ENCODE data around the gene MOCS1. TPM values are rescaled to one million over a fixed set of nuclear protein-coding genes. Genes with fewer than 3 reads are reported as not detected.
"Not testable (repeated sequence)": the region's sequence is repeated elsewhere in the genome, so short reads cannot be mapped to it uniquely, and the experiment has no call there.

Gene MOCS1
- 0.27 and 0.39 TPM in 2 replicates for total RNA-seq

DNA sequence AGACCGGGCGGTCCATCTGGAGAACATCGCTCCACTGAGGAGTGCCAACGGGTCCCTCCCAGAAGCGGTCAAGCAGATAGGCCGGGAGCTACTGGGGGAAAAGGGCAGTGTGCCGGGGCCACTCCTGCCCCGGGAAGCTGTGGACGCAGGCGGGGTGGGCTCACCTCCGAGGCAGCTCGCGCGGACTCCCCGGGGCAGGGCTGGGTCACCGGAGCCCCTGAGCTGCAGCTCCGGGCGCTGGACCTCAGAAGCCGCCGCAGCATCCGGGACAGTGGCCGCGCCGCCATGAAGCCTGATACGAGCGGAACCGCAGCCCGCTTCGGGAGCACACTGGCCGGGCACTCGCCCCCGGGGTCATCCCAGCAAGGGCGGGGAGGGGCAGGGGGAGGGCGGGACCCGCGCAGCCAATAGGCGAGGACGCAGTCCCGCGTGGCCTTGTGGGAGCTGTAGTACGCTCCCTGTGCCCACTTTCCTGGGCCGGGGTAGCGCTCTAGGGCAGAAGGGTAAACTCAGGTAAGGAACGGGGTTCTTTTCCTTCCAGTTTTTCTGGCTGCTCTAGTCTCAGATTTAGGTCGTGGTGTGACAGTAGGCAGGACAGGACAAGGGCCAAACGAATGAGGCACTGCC is at the start of gene MOCS1:
Gene MOCS1 (minus strand): TSS at position 332 of the 627 bp plus-strand sequence. CDS start 45 bp downstream, at position 287.
- intact Hi-C loops (cut with micrococcal nuclease), result no loop called here

DNA sequence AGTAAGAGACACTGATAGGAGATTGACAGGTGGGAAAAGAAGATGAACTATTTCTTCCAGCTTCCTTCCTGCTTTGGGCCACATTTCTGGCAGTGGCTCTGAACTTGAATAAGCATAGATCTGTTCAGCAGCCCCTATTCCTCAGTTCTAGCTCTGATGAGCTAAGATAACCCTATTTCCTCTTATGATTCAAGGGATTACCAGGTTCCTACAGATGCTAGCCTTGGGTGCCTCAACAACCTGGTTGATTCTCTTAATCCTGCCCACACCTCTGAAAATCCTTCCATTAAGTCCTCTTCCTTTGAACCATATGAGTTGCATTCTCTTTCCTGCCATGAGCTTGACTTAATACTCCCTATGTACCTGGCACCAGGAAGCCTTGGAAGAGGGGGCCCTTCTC is 49.8 kb upstream of the MOCS1 start:
- intact Hi-C loops (cut with micrococcal nuclease), result loop anchor here (5.0 kb wide), 1 partner anchor 323 kb away; no protein-coding TSS in a partner anchor

DNA sequence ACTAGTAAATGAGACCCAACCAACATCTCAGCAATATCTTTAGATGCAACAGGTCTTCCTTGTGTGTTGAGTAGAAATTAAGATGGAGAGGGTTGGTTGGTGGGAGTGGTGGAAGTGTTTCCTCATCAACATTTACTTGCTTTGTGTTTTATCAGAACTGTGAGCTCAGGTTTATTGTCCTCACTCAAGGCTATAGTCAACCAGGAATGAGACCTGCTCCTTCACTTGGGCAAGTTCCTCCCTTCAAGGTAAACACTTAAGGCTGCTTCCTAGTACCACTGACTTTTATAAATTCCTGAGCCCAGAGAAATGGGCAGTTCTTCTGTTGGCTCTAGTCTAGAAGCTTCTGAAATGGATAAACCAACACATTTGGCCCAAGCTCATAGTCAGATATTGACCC is 48.9 kb upstream of the MOCS1 start:
- intact Hi-C loops (cut with micrococcal nuclease), result loop anchor here (5.0 kb wide), 1 partner anchor 324 kb away; no protein-coding TSS in a partner anchor

DNA sequence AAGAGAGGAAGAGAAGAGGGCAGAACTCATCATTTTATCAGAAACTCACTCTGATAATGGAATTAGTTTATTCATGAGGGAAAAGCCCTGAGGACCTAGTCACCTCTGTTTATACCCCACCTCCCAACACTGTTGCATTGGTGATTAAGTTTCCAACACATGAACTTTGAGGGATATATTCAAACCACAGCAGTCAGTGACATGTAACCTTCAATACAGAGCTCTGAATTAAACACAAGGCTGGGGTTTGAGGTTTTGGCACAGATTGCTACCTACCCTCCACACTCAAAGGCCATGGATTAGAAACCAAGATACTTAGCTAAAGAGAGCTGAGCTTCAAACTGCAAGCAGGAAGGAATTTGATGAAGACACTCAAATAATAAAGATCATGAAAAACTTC is 48.5 kb upstream of the MOCS1 start:
- intact Hi-C loops (cut with micrococcal nuclease), result loop anchor here (5.0 kb wide), 1 partner anchor 325 kb away; no protein-coding TSS in a partner anchor

DNA sequence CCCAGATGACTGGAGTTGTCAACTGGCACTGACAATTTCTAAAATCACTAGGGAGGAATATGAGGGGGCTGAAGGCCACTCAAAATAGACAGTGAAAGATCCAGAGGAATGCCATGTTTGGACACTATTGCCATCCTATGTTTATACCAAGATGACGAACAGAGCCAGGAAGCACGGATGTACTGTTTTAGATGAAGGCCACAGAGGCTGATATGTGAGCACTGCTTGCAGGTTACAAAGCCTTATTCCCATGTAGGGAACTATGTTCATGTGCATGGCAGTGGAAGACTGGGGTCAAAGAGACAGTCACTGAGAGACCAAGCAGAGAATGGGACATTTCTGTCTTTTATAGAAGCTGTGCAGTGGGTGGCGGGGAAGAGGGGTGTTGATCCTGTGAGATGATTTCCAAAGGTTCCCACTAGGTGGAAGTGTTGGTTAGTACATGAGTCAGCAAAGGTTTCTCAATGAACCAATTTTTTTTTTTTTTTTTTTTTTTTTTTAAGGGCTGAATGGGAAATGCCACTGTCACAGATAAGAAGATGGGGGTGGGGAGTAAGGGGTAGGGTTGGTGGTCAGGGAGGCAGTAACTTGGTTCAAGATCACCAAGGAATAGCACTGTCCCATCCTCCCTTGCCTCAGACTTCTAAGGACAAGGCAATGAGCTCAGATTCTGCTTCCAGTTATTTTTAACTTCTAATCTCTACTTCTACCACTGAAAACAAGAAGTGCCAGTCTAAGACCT is 46.7 kb upstream of the MOCS1 start:
- intact Hi-C loops (cut with micrococcal nuclease), result loop anchor here (5.0 kb wide), 1 partner anchor 326 kb away; no protein-coding TSS in a partner anchor

DNA sequence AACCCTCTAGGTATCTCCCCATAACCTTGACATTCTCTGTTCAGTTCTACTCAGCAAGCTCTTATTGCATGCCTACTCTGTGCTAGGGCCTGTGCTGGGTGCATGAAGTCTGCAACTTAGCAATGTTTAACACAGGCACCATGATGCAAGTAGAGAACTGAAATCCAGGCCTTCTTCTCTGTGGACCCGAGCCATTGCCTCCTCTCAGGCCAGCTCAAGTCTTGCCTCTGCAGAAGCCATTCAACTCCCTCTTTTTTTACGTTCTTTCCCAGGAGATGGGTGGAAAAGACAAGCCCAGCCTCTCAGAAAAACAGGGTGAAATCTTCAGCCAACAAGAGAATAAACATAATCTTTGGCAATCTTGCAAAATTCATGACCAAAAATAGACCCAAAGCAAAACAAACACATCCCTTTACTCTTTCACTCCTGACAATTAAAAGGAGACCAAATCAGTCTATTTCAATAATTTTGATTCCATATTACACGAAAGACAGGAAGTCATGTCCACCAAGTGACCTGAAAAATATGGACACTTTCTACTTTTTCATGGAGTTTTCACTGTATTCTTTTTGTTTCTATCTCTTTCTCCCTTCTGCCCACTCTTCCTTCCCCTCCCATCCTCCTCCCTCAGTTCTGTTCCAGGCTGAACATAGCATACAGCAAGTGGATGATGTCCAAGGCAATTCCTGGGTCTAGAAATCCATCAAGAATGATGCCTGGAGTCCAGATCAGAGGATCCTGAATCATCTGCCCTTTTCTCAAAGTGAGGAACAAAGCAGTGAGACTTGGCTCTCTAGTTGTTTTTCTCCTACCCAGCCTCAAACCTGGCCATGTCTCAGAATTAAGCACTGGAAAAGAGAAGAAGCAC is 45.4 kb upstream of the MOCS1 start:
- intact Hi-C loops (cut with micrococcal nuclease), result loop anchor here (5.0 kb wide), 1 partner anchor 328 kb away; no protein-coding TSS in a partner anchor

DNA sequence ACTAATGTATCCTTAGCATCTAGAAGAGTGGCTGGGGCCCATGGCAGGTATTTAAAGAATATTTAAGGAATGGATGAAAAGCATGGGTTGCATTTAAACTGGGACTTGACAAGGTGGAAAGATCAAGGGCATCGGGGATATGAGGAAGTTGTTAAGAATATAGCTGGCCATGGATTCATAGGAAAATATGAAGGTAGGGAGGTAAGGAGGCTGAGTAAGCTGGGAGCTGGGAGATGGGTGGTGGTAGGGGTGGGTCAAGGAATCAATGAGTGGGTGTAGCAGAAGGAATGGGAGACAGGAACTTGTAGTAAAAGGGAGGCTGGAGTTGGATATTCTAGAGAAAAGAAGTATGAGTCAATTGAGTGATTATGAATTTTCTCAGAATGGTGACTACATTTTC is 44.0 kb upstream of the MOCS1 start:
- intact Hi-C loops (cut with micrococcal nuclease), result no loop called here

DNA sequence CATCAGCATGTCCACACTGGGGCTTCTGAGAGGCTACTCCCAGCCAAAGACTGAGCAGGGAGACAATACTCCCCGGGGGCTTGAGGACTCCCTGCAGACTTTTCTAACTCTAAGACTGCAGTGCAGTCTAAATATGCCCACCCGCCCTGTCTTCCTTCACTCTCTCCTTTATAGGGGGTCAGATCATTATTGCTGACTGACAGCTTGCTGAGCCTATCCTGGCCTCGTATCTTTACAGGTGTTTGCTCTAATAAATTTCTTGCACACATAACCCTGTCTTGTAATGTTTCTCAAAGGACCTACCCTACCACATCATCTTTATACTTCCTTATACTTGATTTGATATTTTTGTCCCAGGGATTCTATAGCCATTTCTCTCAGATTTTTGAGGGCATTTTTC is 39.4 kb upstream of the MOCS1 start:
- intact Hi-C loops (cut with micrococcal nuclease), result no loop called here

DNA sequence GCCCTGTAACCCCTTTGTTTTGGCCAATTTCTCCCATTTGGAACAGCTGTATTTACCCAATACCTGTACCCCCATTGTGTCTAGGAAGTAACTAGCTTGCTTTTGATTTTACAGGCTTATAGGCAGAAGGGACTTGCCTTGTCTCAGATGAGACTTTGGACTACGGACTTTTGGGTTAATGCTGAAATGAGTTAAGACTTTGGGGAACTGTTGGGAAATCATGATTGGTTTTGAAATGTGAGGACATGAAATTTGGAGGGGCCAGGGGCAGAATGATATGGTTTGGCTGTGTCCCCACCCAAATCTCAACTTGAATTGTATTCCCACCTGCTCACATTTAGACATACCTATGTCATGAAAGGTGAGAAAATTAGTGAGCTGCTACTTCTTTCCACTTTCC is 38.5 kb upstream of the MOCS1 start:
- intact Hi-C loops (cut with micrococcal nuclease), result not testable (repeated sequence)

DNA sequence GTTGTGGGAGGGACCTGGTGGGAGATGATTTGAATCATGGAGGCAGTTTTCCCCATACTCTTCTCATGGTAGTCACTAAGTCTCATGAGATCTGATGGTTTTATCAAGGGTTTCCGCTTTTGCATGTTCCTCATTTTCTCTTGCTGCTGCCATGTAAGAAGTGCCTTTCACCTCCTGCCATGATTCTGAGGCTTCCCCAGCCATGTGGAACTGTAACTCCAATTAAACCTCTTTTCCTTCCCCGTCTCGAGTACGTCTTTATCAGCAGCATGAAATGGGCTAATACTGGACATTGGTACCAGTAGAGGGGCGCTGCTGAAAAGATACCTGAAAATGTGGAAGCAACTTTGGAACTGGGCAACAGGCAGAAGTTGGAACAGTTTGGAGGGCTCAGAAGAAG is 36.9 kb upstream of the MOCS1 start:
- intact Hi-C loops (cut with micrococcal nuclease), result not testable (repeated sequence)

DNA sequence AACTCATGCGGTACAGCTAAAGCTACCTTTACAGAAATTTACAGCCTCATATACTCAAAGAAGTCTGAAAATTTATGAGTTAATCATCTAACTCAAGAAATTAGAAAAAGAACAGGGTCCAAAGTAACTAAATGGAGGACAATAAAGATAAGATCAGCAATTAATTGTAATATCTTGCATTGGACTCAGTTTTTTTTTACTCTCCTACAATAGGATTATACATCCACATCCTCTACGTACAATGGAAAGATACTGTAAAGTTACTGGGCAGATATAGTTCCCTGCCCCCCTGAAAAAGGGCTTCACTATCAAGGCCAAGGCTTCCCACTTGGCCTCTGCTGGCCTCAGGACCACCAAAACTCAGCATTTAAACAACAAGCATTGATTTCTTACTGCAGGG is 31.5 kb upstream of the MOCS1 start:
- intact Hi-C loops (cut with micrococcal nuclease), result no loop called here

DNA sequence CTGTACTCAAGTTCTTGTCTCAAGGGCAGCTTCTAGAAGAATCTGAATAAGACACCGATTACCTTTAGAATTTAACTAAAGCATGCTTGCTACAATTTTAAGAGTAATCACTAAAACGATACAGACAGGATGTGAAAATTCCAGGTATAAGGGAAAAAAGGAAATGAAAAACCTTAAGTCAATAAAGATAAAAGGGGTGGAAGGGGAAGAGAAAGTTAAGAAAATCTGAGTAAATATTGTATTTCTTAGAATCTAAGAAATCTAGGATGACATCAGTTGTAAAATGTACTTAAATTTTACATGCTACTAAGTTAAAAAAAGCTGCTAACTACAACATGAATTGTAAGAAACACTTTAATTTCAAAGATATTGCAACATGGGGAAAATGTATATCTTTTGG is 30.3 kb upstream of the MOCS1 start:
- intact Hi-C loops (cut with micrococcal nuclease), result no loop called here

DNA sequence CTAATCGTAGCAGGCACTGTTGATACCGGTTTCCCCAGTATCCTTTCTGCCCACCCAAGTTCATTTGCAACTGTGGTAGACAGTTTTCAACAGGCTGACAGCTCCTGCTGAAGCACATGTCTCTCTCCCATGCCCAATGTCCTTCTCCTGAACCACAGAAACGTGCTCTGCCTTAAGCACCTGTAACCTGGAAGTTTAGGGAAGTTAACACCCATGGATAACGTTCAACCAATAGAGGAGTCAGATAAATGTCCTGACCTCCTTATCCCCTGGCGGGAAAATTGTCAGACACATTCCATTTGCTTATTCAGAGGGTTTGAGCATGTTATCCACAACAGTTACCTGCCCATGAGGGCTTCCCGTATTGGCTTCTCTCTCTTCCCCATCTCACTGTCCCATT is 29.8 kb upstream of the MOCS1 start:
- intact Hi-C loops (cut with micrococcal nuclease), result no loop called here

DNA sequence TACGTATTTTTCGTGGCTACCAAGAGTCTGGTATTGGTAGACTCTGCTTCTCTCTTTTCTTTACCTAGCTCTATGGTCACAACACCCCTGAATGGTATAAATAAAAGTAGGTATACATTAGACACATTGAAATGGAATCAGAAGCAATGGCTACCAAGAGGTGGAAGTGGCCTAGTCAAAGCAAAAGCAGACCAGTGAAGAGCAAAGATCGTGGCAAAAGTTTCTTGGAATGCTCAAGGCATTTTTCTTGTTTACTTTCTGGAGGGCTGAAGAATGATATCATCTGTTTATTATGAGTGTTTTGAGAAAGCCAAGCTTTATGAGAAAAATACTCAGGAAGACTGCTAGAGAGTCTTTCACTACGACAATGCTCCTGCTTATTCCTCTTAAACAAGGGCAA is 28.6 kb upstream of the MOCS1 start:
- intact Hi-C loops (cut with micrococcal nuclease), result no loop called here

DNA sequence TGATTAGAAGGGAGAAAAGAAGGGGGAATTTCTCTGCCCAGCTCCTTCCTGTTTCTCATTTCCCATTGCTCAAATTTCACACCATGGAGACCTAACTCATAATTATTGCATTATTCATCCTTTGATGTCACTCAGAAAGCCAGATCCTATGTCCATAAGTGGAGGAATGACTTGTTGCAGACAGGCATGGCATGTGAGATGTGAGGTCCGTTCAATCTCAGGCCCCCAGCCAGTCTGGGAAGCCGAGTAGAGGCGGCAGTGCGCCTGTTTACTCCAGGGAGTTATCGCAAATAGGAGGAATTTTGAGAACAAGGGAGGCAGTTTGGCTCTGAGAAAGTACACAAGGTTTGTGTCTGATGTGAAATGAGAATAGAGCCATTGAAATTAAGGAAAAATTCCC is 26.9 kb upstream of the MOCS1 start:
- intact Hi-C loops (cut with micrococcal nuclease), result no loop called here

DNA sequence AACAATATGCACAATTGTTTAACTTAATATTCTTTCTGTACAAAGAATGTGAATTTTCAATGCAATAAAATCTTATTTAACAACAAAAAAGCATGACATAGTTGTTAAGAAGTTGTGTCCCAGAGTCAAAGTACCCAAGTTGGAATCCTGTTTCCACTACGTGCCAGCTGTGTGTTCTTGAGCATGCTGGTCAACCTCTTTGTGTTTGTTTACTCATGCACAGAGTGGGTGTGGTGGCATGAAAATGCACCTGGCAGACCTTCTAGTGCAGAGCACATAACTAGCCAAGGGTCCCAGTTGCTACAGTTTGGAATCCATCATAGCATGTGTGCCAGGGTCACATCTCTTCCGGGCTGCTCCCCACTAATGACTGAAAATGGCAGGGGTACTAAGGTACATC is 24.7 kb upstream of the MOCS1 start:
- intact Hi-C loops (cut with micrococcal nuclease), result no loop called here

DNA sequence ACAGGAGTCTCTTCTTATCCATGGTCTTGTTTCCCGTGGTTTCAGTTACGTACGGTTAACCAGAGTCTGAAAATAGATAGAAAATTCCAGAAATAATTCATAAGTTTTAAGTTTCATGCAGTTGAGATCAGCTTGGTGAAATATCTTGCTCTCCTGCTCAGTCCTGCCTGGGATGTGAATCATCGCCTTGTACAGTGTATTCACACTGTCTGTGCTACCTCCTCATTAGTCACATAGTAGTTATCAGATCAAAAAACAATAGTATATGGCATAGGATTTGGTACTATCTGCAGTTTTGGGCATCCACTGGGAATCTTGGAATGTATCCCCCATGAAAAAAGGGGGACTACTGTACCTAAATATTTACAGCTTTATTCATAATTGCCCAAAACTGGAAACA is 22.7 kb upstream of the MOCS1 start:
- intact Hi-C loops (cut with micrococcal nuclease), result no loop called here

DNA sequence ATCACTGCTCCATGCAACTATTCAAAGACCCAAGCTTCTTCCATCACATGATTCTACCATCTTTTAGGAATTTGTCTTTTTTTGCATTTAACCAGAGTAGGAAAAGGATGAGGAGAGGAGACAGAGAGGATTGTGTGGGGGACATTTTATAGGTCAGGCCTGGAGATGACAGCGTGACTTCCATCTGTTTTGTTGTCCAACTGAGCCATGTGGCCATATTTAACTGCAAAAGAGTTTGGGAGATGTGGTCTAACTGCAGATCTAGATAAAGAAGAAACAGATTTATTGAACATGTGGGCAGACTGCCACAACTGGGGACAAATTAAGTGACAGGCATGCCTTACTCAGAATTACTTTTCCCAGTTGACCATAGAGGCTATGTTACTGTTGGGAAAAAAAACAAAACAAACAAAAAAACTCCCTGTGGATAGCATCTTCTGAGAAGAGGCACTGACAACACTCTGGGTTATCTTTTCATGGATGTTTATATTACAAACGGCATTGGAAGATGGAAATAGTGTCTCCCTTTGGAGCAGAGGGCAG is 18.9 kb upstream of the MOCS1 start:
- intact Hi-C loops (cut with micrococcal nuclease), result no loop called here

DNA sequence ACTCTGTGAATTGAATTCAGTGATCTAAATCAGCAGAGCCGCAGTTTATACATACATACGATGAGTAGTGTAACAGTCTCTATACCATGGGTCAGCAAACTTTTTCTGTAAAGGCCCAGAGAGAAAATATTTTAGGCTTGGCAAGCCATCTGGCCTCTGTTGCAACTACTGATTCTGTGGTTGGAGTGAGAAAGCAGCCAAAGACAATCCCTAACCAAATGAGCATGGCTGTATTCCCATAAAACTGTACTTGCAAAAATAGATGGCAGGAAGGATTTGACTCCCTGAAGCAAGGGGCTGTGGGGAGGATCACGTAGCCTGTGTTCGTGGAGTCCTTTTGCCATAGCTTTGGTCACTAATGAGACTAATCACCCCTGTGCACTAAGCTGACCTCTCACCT is 17.9 kb upstream of the MOCS1 start:
- intact Hi-C loops (cut with micrococcal nuclease), result no loop called here

DNA sequence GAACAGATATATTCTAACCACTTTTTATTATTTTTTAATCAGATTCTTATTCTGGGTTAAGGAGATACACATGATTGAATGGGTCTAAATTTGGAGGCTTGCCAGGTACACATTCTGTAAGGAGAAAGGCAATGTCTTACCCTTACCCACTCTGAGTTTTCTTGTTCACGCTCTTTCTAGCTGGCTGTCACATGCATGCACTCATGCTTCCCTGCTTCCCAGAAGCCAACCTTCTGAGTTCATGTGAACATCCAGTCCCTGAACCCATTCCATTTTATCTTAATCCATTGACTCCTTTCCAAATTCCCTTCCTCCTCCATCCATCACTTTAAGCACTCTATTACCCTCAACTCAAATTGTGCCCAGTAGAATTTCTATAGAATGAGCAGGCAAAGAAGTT is 17.5 kb upstream of the MOCS1 start:
- intact Hi-C loops (cut with micrococcal nuclease), result no loop called here

DNA sequence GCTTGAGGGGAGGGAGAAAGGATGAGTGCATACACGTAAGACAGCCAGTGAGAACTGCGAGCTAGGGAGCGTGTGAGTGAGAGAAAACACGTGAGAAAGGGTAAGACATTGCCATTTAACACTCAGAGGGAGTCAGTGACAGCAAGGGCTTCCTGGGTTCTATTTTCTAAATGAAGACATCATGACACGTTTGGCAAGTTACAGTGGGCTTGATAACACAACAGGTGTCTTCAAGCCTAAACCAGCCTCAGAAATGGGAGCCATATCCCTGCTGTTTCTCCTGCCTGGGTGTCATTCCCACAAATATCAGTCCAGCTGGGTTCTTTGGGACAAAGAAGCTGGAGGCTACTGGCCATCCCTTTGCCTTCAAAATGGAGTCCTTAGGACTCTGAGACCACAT is 16.9 kb upstream of the MOCS1 start:
- intact Hi-C loops (cut with micrococcal nuclease), result no loop called here
